T-helper 9 cell (primary cell): Measurements from ENCODE around the gene GH1.

ENCODE experiments used
- DNase-seq: peaks from one replicate; pipeline ENCODE4 v3.0.0-alpha.2; 2020

GH1 gene

DNA sequence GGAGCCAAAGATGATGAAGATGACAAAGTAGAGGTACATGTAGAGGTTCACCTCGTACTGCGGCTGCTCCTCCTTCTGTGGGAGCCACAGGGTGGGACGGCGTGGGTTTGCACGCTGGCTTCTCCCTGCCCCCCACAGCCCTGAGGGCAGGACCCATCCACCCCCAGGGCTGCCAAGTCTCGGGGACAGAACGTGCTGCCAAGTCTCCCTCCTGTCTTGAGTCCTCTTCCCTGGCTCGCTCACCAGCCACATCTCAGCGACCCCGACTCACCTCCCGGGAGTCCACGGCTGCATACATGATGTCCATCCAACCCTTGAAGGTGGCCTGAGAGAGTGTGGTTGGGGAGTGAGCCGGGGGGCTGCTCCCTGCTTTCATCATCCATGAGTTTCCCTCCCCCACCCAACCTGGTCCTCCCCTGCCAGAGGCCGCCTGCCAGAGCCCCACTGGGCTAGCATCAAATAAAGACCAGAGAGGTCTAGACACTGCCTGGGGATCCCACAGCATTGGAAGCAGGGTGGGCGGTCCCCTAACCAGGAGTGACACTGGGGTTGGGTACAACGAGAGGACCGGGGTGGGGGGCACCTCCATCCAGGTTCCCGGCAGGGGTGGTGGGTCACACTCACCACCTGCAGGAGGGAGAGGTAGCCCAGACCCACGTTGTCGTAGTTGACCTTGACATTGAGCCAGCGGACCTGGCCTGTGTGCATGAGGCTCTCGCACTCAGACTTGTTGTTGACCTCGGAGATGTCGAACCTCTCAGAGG lies 26.3 kb upstream of the GH1 start:
- no peak for DNase-seq

GRCh38 chr17:63943745-63944144 lies 25.1 kb upstream of the GH1 start:
- no peak for DNase-seq

DNA sequence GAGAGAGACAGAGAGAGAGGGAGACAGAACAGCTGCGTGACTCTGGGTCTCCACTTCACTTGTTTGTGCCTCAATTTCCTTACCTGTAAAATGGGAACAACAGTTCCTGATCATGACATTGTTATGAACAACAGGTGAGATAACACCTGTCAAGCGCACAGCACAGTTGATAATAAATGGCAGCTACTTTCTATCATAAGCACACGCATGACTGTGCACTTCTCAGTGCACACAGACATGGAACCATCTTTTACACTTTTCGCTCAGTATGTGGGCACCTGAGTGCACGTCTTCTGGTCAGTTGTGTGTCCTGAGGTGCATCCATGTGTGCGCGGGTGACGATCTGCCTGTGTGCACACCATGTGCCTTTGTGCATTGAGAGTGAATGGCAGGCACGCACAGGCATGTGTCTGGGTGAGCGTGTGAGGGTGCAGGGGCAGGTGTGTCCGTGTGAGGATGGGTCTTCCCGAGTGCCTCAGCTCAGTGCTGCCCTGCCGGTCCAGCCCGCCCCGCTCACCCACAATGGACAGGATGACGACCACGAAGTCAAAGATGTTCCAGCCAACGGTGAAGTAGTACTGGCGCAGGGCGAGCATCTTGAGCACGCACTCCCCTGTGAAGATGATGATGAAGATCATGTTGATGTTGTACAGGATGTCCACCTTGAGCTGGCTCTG lies 23.8 kb upstream of the GH1 start:
- no peak for DNase-seq

GRCh38 chr17:63941751-63942150 lies 23.1 kb upstream of the GH1 start:
- DNase-seq, result no peak

GRCh38 chr17:63941162-63941561 lies 22.5 kb upstream of the GH1 start:
- no peak for DNase-seq

DNA sequence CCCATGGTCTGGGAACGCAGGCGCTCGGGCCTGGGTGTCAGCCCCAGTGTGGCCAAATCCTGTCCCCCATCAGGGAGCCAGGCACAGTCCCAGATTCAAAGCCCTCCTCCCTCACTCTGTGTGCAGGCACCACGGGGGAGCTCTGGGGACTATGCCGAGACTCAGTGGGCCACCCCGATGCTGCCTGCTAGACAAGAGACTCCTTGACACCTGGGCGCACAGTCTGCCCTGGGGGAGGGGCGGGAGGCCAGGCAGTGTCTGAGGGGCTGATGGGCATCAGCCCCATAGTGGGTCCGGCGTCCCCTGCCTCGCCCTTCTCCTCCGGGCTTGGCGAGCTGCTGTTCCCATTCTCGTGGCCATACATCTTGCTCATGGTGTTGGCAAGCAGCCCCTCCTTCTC lies 21.9 kb upstream of the GH1 start:
- no peak for DNase-seq

DNA sequence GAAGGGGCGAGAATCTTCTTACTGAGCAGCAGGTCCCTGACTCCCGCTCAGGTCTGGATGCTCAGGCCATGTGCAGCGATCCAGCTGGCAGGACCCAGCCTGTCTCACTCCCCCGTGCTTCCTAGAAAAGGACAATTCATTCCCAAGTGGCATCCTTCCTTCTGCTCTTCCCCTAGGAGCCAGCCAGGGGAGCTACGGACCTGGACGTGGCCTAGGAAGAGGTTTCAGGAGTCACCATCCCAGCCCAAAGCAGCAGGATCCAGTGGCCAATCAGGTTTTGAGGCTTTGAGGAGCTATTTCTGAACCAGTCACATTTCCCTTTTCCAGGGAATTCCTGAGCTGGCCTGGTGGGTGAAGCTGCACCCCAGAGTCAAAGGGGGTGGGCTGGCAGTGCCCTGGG lies 21.2 kb upstream of the GH1 start:
- no peak for DNase-seq

GRCh38 chr17:63939401-63939800 lies 20.8 kb upstream of the GH1 start:
- no peak for DNase-seq

DNA sequence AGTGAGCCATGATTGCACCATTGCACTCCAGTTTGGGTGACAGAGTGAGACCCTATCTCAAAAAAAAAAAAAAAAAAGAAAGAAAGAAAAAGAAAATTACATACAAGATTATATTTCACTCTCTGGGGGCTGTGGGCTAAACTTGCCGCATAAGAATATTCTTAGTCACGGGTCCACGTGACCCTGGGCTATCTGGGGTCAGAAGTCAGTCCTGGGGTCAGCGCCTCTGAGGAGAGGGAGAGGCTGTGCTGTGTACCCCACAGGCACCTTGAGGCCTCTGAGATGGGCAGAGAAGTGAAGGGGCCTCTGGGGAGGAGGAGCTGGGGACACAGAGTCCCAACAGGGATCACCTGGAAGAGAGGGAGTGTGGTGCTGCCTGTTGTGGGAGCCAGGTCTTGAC lies 19.3 kb upstream of the GH1 start:
- no peak for DNase-seq

GRCh38 chr17:63937319-63937718 lies 18.7 kb upstream of the GH1 start:
- DNase-seq, result no peak

GRCh38 chr17:63934183-63935112 lies 15.8 kb upstream of the GH1 start:
- no peak for DNase-seq

- no peak for DNase-seq
Measured at GRCh38 chr17:63933598-63933997, 15.0 kb upstream of the GH1 start.

DNA sequence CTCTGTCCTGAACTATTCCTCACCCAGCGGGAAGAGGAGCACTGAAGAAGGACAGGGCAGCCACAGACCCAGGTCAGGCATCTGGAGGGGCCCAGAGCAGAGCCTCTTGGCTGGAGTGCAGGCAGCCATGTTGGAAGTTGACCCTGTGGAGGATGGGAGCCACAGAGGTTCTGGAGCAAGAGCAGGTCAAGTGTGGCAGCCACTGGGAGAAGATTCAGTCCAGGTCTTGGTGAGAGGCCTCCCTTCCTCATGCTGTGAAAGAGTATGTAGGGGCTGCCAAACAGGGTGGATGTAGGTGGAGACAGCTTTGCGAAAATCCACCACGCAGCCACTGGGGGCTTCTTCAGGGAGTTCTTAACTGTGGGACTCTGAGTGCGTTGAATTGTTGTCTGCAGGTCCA lies 14.1 kb upstream of the GH1 start:
- DNase-seq, result no peak

- DNase-seq, result no peak
Measured at GRCh38 chr17:63931981-63932561, 13.4 kb upstream of the GH1 start, which contains the start of gene CD79B. Gene CD79B, minus strand, starts transcription at chr17:63932331. Its CDS starts 70 bp downstream, at chr17:63932261.

GRCh38 chr17:63930951-63931575 lies 12.4 kb upstream of the GH1 start:
- DNase-seq, result peak; percentile 56

GRCh38 chr17:63929860-63930766 lies 11.5 kb upstream of the GH1 start:
- no peak for DNase-seq

DNA sequence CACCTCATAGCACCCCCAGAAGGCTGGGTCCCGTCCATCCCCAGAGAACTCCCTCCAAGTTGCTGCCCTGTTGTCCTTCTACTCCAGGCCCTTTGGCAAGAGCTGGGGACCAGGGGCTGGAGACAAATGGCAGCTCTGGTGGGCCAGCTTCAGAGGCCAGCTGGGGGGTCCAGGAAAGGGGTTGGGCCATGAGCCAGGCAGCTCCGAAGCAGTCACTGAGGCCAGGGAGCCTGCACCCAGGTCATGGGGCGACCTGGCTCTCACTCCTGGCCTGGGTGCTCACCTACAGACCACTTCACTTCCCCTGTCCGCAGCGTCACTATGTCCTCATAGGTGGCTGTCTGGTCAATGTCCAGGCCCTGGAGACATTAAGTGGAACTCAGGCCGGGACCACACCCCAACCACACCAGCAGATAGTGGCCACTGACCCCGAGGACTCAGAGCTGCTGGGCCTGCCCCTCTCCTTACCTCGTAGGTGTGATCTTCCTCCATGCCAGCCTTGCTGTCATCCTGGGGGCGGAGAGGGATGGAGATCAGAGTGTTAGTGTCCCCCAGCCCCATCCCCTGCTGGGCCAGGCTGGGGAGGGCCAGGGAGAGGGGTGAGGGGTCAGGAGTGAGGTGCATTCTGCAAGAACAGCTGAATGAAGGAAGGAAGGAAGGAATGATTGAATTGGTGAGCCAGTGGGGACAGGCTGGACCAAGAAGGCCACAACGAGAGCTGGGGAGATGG lies 10.5 kb upstream of the GH1 start:
- no peak for DNase-seq

DNA sequence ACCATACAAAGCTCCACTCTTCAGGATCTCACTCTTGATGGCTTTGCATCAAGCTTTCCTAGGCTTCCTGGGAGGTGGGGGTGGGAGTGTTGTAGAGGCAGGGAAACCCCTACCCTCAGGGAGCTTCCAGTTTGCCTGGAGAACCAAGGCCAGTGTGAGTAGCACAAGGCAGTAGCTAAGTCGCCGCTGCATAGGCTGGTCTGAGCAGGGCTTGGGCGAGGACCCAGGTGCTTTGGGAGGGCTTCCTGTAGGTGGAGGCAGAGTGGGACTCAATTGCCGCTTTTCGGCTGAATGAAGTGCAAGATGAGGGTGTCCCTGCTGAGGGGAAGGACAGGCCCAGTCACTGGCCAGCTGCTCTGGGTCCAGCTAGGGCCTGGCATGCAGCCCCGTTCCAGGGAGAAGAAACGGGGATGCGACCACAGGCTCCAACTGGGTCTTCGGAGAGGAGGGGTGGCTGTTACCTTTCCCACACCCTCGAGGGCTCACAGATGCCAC lies 9.6 kb upstream of the GH1 start:
- no peak for DNase-seq

DNA sequence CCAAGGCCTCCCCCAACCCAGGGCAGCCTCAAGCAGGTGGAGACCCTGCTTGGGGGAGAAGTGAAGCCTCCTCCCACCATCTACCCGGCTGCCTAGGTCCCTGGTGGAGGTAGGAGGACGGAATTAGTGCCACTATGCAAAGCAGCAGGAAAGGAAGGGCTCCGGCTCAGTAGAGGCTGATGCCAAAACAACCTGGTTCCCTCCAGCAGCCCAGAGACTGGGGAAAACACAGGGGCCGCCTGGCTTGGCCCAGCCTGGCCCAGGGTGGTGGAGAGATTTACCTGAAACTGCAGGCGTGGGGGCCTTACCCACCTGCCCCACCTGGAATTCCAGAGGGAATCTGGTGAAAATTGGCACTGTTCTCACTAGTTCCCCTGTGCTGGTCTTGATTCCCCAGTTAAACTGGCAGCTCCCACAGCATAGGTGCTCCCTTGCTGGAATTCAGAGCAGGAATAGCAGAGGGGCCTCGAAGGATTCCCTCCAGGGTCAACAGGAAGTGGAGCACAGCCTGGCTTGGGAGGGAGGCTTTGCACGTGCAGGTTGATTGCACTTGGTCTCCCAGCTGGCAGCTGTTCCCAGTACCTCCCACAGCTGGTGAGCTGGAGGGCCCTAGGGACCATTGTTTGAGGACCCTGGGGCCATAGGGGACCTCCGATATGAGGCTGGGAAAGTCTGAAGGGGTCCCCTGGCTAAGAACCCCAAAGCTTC lies 9.0 kb upstream of the GH1 start:
- no peak for DNase-seq

DNA sequence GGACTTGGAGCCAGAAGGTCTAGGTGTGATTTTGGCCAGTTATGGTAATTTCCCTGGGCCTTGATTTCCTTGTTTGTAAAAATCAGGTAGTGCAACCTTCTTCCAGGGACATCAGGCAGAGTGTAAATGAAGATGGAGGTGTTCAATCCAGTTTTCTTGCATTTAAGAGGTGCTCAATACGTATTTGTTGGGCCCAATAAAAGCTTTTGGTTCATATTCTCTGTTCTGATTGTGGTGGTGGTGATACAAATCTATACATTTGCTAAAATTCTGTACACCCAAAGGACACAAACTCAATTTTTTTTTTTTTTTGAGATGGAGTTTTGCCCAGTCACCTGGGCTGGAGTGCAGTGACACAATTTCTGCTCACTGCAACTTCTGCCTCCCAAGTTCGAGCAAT lies 7.5 kb upstream of the GH1 start:
- no peak for DNase-seq
